K562 (cell line): ENCODE data around the gene GABARAP. TPM values are rescaled to one million over a fixed set of nuclear protein-coding genes. Genes with fewer than 3 reads are reported as not detected.

Source experiments
- CBX2 ChIP-seq: fragments of 200-600 bp; sonication (generic); IDR thresholded peaks from one replicate; pipeline ENCODE4 v1.6.1; 2012; ENCODE audit warnings: mild to moderate bottlenecking, low read length, inconsistent platforms; ENCODE audit not compliant: insufficient read depth, poor library complexity, severe bottlenecking
- EGR1 ChIP-seq: fragments of 450-650 bp; conservative IDR thresholded peaks from 2 replicates; pipeline ENCODE4 v1.6.1; 2017; ENCODE audit warnings: mild to moderate bottlenecking
- FUS ChIP-seq: fragments of 200-400 bp; formaldehyde crosslinking; optimal IDR thresholded peaks from 2 replicates; pipeline ENCODE3; 2017; ENCODE audit warnings: low read depth, low read length
- HEY1 ChIP-seq: fragments of 250-450 bp; sonication (Bioruptor Pico); IDR thresholded peaks from 2 replicates; pipeline ENCODE4 v1.5.0; 2020; ENCODE audit warnings: mild to moderate bottlenecking, moderate library complexity, borderline replicate concordance
- HNRNPL ChIP-seq: fragments of 200-400 bp; formaldehyde crosslinking; IDR thresholded peaks from 2 replicates; pipeline ENCODE4 v1.6.1; 2017; ENCODE audit warnings: low read depth, mild to moderate bottlenecking, low read length
- MTA3 ChIP-seq: fragments of 450-650 bp; formaldehyde crosslinking; IDR thresholded peaks from 2 replicates; pipeline ENCODE4 v1.6.1; 2017; ENCODE audit warnings: mild to moderate bottlenecking, borderline replicate concordance
- POLR3A ChIP-seq: IDR thresholded peaks from 2 replicates; pipeline ENCODE4 v1.6.1; 2011; ENCODE audit warnings: borderline replicate concordance, mild to moderate bottlenecking, moderate library complexity; ENCODE audit not compliant: insufficient read length, insufficient read depth; ENCODE audit errors: extremely low read depth
- RBFOX2 ChIP-seq: fragments of 200-400 bp; formaldehyde crosslinking; IDR thresholded peaks from 2 replicates; pipeline ENCODE4 v1.6.1; 2017; ENCODE audit warnings: low read depth, mild to moderate bottlenecking, low read length, moderate library complexity
- TEAD4 ChIP-seq, 2 experiments: sonication (generic) in 1 of 2; formaldehyde crosslinking in 1 of 2; IDR thresholded peaks; 2 replicates each; pipeline versions ENCODE4 v1.6.1 to v1.8.0; 2012 to 2022; ENCODE audit warnings: borderline replicate concordance in 1 of 2, inconsistent platforms in 1 of 2, low read length in 1 of 2, mild to moderate bottlenecking in 1 of 2, missing genetic modification reagents in 1 of 2
- TOE1 ChIP-seq, 2 experiments: fragments of 450-650 bp in 1 of 2; sonication (generic) in 1 of 2; formaldehyde crosslinking in 1 of 2; IDR thresholded peaks; 2 replicates each; pipeline versions ENCODE4 v1.7.1 to v1.8.0; 2016 to 2022; ENCODE audit warnings: borderline replicate concordance in 2 of 2, mild to moderate bottlenecking in 2 of 2, antibody characterized with exemption in 1 of 2, inconsistent platforms in 1 of 2, low read depth in 1 of 2, missing genetic modification reagents in 1 of 2, moderate library complexity in 1 of 2
- ZNF77 ChIP-seq: fragments of 250-450 bp; sonication (Bioruptor Pico); IDR thresholded peaks from 2 replicates; pipeline ENCODE4 v1.5.0; 2020
- polyA plus RNA-seq, 8 experiments: library from polyadenylated mRNA; depleted of rRNA in 4 of 8; stranded (reverse) in 5 of 8; unstranded in 3 of 8; fragments of >200 nt; fragmentation: Nextera tagmentation in 2 of 8; fragmentation: Illumina TruSeq in 1 of 8; extraction: Ambion mirVana in 2 of 8; extraction: Trizol in 1 of 8; gene quantifications; 2 replicates each; pipeline versions ENCODE4 v1.2.1 to v1.2.3, GENCODE V29; 2011 to 2014; ENCODE audit warnings: inconsistent platforms in 1 of 8, missing spikeins in 1 of 8
- total RNA-seq, 7 experiments: library from RNA; depleted of rRNA in 6 of 7; stranded (reverse); fragments of >200 nt in 6 of 7; fragmentation: Illumina TruSeq in 2 of 7; extraction: Trizol in 2 of 7; gene quantifications; 2 replicates each; pipeline versions ENCODE4 v1.2.1 to v1.2.3, GENCODE V29; 2011 to 2021; ENCODE audit warnings: low replicate concordance in 1 of 7
- TF ChIP-seq, protein P1 (sequence below): conservative IDR thresholded peaks from 2 replicates; pipeline ENCODE4 v1.6.1; 2011; ENCODE audit warnings: low read depth, mild to moderate bottlenecking, low read length; ENCODE audit not compliant: control insufficient read depth
- TF ChIP-seq, protein P2 (sequence below): fragments of 250-450 bp; sonication (Bioruptor Pico); IDR thresholded peaks from 2 replicates; pipeline ENCODE4 v1.5.0; 2021
- TF ChIP-seq, protein P3 (sequence below): sonication (generic); formaldehyde crosslinking; IDR thresholded peaks from 2 replicates; pipeline ENCODE4 v1.4.0; 2020; ENCODE audit warnings: mild to moderate bottlenecking, missing genetic modification reagents
- TF ChIP-seq, protein P4 (sequence below): sonication (generic); formaldehyde crosslinking; IDR thresholded peaks from 2 replicates; pipeline ENCODE4 v1.8.0; 2023; ENCODE audit warnings: mild to moderate bottlenecking, missing genetic modification reagents

Gene GABARAP
- total and polyA plus RNA-seq, 9 of the 15 experiments (the other 6 are each of a cell fraction or from before 2014, with no cell fraction given), result 47.5 to 373 (median 152) TPM

DNA sequence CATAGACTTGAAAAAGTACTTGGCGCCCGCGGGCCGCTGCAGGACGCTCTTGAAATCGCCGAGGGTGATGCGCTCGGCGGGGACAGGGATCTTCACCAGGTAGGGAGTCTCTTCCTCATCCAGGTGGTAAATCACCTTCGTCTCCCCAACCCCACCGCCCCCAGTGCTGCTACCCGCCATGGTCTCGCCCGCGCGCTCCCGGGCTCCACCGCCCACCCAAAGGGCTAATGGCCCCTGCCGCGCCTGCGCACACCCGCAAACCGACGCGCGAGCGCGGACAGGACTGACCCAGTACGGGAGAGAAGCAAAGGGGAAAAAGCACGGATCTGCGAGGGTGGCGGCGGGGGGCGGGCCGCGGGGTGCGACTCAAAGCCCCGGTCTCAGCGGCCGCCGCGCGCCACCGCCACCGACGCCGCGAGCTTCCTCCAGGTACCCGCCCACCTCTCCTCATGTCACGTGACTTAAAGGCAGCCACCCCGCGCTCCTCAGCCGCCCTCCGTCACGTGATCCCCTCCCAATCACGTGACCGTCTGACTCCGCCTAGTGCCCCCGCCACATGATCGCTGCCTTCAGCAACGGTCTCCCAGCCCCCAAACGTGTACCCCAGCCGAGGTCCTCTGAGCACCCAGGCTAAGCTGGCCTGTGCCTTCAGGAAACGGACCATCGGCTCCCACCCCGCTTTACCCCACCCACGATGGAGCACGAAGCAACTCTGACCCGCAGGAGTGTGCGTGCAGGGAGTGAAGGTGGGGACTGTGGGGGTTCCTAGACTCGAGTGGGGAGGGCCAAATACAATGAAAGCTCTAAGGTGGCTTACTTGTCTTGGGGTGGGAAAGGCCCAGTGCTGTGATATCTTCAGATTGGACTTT, 7.9 kb downstream of the GABARAP start, which contains the start of gene DVL2 (continued):
- TF ChIP-seq, protein P1, sequence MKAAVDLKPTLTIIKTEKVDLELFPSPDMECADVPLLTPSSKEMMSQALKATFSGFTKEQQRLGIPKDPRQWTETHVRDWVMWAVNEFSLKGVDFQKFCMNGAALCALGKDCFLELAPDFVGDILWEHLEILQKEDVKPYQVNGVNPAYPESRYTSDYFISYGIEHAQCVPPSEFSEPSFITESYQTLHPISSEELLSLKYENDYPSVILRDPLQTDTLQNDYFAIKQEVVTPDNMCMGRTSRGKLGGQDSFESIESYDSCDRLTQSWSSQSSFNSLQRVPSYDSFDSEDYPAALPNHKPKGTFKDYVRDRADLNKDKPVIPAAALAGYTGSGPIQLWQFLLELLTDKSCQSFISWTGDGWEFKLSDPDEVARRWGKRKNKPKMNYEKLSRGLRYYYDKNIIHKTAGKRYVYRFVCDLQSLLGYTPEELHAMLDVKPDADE, result peak; percentile 71; the same call in 1 of the 2 replicates
- TF ChIP-seq MTA3 (peak; percentile 85; the same call in 1 of the 2 replicates), EGR1 (peak; percentile 87), HNRNPL (no peak), HEY1 (CRISPR knock-in tag) (peak; percentile 14; the same call in 1 of the 2 replicates), RBFOX2 (peak; percentile 84), TEAD4 (IDR thresholded peaks at IDR 0.05; ENCODE audit: low read length) (no peak), TEAD4 (CRISPR knock-in tag; IDR thresholded peaks at IDR 0.05; ENCODE audit: borderline replicate concordance) (no peak), ZNF77 (peak; percentile 86; the same call in 1 of the 2 replicates), POLR3A (no peak), CBX2 (no peak), TOE1 (IDR thresholded peaks at IDR 0.05; ENCODE audit: borderline replicate concordance) (peak; percentile 100), TOE1 (CRISPR knock-in tag; IDR thresholded peaks at IDR 0.05; ENCODE audit: borderline replicate concordance, low read depth) (no peak), FUS (peak; percentile 33)
- TF ChIP-seq, protein P2, sequence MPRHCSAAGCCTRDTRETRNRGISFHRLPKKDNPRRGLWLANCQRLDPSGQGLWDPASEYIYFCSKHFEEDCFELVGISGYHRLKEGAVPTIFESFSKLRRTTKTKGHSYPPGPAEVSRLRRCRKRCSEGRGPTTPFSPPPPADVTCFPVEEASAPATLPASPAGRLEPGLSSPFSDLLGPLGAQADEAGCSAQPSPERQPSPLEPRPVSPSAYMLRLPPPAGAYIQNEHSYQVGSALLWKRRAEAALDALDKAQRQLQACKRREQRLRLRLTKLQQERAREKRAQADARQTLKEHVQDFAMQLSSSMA, result peak; percentile 92
- TF ChIP-seq, protein P3, sequence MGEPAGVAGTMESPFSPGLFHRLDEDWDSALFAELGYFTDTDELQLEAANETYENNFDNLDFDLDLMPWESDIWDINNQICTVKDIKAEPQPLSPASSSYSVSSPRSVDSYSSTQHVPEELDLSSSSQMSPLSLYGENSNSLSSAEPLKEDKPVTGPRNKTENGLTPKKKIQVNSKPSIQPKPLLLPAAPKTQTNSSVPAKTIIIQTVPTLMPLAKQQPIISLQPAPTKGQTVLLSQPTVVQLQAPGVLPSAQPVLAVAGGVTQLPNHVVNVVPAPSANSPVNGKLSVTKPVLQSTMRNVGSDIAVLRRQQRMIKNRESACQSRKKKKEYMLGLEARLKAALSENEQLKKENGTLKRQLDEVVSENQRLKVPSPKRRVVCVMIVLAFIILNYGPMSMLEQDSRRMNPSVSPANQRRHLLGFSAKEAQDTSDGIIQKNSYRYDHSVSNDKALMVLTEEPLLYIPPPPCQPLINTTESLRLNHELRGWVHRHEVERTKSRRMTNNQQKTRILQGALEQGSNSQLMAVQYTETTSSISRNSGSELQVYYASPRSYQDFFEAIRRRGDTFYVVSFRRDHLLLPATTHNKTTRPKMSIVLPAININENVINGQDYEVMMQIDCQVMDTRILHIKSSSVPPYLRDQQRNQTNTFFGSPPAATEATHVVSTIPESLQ (CRISPR knock-in tag), result no peak
- TF ChIP-seq, protein P4, sequence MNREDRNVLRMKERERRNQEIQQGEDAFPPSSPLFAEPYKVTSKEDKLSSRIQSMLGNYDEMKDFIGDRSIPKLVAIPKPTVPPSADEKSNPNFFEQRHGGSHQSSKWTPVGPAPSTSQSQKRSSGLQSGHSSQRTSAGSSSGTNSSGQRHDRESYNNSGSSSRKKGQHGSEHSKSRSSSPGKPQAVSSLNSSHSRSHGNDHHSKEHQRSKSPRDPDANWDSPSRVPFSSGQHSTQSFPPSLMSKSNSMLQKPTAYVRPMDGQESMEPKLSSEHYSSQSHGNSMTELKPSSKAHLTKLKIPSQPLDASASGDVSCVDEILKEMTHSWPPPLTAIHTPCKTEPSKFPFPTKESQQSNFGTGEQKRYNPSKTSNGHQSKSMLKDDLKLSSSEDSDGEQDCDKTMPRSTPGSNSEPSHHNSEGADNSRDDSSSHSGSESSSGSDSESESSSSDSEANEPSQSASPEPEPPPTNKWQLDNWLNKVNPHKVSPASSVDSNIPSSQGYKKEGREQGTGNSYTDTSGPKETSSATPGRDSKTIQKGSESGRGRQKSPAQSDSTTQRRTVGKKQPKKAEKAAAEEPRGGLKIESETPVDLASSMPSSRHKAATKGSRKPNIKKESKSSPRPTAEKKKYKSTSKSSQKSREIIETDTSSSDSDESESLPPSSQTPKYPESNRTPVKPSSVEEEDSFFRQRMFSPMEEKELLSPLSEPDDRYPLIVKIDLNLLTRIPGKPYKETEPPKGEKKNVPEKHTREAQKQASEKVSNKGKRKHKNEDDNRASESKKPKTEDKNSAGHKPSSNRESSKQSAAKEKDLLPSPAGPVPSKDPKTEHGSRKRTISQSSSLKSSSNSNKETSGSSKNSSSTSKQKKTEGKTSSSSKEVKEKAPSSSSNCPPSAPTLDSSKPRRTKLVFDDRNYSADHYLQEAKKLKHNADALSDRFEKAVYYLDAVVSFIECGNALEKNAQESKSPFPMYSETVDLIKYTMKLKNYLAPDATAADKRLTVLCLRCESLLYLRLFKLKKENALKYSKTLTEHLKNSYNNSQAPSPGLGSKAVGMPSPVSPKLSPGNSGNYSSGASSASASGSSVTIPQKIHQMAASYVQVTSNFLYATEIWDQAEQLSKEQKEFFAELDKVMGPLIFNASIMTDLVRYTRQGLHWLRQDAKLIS (CRISPR knock-in tag), result no peak; the same call in 1 of the 2 replicates
